ENCODE data around the gene GTF2IRD1. TPM values are rescaled to one million over a fixed set of nuclear protein-coding genes. Genes with fewer than 3 reads are reported as not detected.

GTF2IRD1 gene
- total and polyA plus RNA-seq, 2 experiments from 2014 or later: 28.7 to 37.1 TPM

DNA sequence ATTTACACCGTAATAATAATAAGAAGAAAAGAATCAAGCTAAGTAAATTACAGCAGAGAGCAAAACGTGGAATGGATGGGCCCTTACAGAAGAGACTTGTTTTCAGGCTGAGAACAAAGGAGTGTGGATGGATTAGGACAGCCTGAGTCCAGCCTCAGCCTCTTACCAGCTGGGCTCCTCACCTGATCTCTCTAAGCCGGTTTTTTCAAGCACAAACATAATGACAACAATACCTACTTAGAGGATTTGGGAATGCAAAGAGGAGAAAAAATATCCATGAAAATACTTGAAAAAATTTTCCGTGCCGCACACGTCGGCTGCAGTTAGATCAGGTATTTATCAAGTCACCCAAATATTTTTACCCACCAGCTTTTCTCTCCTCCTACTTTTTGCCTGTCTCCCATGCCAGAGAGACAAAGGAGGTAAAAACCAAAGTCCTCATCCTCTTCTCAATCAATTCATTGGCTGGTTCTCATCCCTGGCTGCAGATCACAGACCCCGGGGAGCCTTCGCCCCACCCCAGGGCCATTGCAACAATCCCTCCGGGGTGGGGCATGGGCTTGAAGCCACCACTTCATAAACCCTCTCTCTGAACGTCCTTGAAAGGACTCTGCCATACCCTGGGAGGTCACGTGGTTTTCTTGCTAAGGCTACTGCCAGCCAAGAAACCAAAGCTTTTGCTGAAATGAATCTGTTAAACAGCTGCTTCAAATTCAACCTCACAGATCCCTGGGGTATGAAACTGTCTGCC lies 174.1 kb downstream of the GTF2IRD1 start:
- Histone ChIP-seq H3K79me2 (replicated peaks; ENCODE audit: insufficient read depth) (no peaks in the 10 kb centered on the region), H3K36me3 (ENCODE audit: insufficient read depth) (no peaks in the 10 kb centered on the region), H3K27me3 (ENCODE audit: insufficient read depth) (no peaks in the 10 kb centered on the region), H3K4me3 (0 out of 2 replicates have a peak overlapping the region, but pooled peaks have one; percentile 7), H3K27ac (ENCODE audit: low read depth) (peak overlapping the region; percentile 81), H4K20me1 (replicated peaks; ENCODE audit: insufficient read depth) (no peaks in the 10 kb centered on the region), H2AFZ (peak overlapping the region; percentile 82), H3F3A (replicated peaks; ENCODE audit: low read depth) (no peaks in the 10 kb centered on the region), H3K4me2 (peak overlapping the region; percentile 23), H3K9me2 (ENCODE audit: insufficient read depth) (no peaks in the 10 kb centered on the region), H3K4me1 (ENCODE audit: insufficient read depth) (peaks cover 6% of the 10 kb centered on the region)
- ATAC-seq (peak; percentile 96), DNase-seq (ENCODE audit: low spot score) (peak; percentile 75)
- H3K4me1 Mint-ChIP-seq: peaks cover 13% of the 10 kb centered on the region
- no peaks in the 10 kb centered on the region for H3K9me3 Mint-ChIP-seq
- H3K36me3 Mint-ChIP-seq (ENCODE audit: low read depth): no peaks in the 10 kb centered on the region; the same call in 2 of the 3 replicates
- H3K27ac Mint-ChIP-seq: peak overlapping the region; percentile 72
- H3K27me3 Mint-ChIP-seq (ENCODE audit: insufficient read depth, low read depth, poor library complexity): peaks cover 1% of the 10 kb centered on the region
- TF ChIP-seq CTCF (conservative IDR thresholded peaks at IDR 0.05; ENCODE audit: low read depth in 2 of 2): no peak
- no peak for TF ChIP-seq REST (IDR thresholded peaks at IDR 0.05; ENCODE audit: unreplicated experiment)
- peak overlapping the region; percentile 3; the same call in 1 of the 3 replicates for H3K4me3 Mint-ChIP-seq

DNA sequence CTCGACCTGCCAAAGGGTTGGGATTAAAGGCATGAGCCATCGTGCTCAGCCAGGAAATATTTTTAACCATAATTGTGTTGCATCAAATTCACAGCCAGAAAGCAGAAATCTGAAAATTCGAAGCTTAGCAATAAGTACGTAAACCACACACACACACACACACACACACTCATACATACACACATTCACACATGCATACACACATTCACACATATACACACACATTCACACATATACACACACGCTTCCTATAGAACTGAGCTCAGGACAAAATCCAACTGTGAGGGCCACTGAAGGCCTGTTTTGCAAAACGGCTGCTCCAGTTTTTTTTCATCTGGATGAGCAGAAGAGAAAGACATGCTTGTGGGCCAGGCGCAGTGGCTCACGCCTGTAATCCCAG lies 178.8 kb downstream of the GTF2IRD1 start:
- DNase-seq (ENCODE audit: low spot score): no peak
- H3K36me3 Mint-ChIP-seq (ENCODE audit: low read depth): no peaks in the 10 kb centered on the region
- no peak for TF ChIP-seq EZH2 (IDR thresholded peaks at IDR 0.05; ENCODE audit: low read depth, unreplicated experiment)
- TF ChIP-seq ZNF462 (CRISPR knock-in tag; IDR thresholded peaks at IDR 0.05): no peak
- no peak for TF ChIP-seq JUNB (IDR thresholded peaks at IDR 0.05; ENCODE audit: unreplicated experiment)
- TF ChIP-seq, protein P1, sequence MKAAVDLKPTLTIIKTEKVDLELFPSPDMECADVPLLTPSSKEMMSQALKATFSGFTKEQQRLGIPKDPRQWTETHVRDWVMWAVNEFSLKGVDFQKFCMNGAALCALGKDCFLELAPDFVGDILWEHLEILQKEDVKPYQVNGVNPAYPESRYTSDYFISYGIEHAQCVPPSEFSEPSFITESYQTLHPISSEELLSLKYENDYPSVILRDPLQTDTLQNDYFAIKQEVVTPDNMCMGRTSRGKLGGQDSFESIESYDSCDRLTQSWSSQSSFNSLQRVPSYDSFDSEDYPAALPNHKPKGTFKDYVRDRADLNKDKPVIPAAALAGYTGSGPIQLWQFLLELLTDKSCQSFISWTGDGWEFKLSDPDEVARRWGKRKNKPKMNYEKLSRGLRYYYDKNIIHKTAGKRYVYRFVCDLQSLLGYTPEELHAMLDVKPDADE (IDR thresholded peaks at IDR 0.05): no peak

More for the DNA sequence above, 178.8 kb downstream of the GTF2IRD1 start:
- Mint-ChIP-seq H3K4me1 (peaks cover 8% of the 10 kb centered on the region; the same call in 2 of the 3 replicates), H3K9me3 (no peaks in the 10 kb centered on the region), H3K4me3 (no peak overlapping the region), H3K27ac (no peak overlapping the region), H3K27me3 (ENCODE audit: insufficient read depth, low read depth, poor library complexity) (peaks cover 1% of the 10 kb centered on the region)
- Histone ChIP-seq H2AFZ (peak overlapping the region; percentile 43; the same call in 1 of the 2 replicates), H3K4me3 (no peak overlapping the region), H3K79me2 (replicated peaks; ENCODE audit: insufficient read depth) (no peaks in the 10 kb centered on the region), H3K27ac (ENCODE audit: low read depth) (no peak overlapping the region), H3K27me3 (ENCODE audit: insufficient read depth) (no peaks in the 10 kb centered on the region), H4K20me1 (replicated peaks; ENCODE audit: insufficient read depth) (no peaks in the 10 kb centered on the region), H3K4me1 (ENCODE audit: insufficient read depth) (peaks cover 6% of the 10 kb centered on the region), H3K9me2 (ENCODE audit: insufficient read depth) (no peaks in the 10 kb centered on the region), H3K4me2 (no peak overlapping the region), H3F3A (replicated peaks; ENCODE audit: low read depth) (no peaks in the 10 kb centered on the region), H3K36me3 (ENCODE audit: insufficient read depth) (no peaks in the 10 kb centered on the region)
- no peak for ATAC-seq
